ENCODE measurements around the gene SLC6A1. TPM values are rescaled to one million over a fixed set of nuclear protein-coding genes. Genes with fewer than 3 reads are reported as not detected.

SLC6A1 gene
- total RNA-seq, 1 donor from 2014 or later, result not detected

DNA sequence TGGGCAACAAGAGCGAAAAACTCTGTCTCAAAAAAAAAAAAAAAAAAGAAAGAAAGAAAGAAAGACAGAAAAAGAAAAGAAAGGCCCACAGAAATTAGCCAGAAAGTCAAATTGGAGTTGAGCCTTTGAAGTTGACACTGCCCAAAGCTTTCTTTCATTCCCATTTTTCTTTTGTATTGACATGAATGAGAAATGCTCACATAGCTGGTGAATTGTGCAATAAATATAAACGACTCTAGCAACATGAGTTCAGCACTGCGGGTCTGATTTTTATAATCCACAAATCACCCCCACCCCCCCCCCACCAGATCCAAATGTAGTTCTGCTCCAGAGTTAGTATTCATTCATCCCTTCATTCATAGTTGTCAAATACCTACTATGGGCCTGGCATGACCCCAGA lies 37.4 kb downstream of the SLC6A1 start:
- DNase-seq (ENCODE audit: low spot score, unreplicated experiment), result no peak
- Mint-ChIP-seq H3K27ac (no peak overlapping the region), H3K36me3 (ENCODE audit: insufficient read depth) (no peaks in the 10 kb centered on the region), H3K4me3 (ENCODE audit: low read depth) (no peak overlapping the region), H3K27me3 (peaks cover 8% of the 10 kb centered on the region), H3K9me3 (ENCODE audit: low read depth) (peaks cover 20% of the 10 kb centered on the region), H3K4me1 (ENCODE audit: low read depth) (no peaks in the 10 kb centered on the region)
- TF ChIP-seq, protein P1, sequence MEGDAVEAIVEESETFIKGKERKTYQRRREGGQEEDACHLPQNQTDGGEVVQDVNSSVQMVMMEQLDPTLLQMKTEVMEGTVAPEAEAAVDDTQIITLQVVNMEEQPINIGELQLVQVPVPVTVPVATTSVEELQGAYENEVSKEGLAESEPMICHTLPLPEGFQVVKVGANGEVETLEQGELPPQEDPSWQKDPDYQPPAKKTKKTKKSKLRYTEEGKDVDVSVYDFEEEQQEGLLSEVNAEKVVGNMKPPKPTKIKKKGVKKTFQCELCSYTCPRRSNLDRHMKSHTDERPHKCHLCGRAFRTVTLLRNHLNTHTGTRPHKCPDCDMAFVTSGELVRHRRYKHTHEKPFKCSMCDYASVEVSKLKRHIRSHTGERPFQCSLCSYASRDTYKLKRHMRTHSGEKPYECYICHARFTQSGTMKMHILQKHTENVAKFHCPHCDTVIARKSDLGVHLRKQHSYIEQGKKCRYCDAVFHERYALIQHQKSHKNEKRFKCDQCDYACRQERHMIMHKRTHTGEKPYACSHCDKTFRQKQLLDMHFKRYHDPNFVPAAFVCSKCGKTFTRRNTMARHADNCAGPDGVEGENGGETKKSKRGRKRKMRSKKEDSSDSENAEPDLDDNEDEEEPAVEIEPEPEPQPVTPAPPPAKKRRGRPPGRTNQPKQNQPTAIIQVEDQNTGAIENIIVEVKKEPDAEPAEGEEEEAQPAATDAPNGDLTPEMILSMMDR (IDR thresholded peaks at IDR 0.05; ENCODE audit: unreplicated experiment), result no peak

DNA sequence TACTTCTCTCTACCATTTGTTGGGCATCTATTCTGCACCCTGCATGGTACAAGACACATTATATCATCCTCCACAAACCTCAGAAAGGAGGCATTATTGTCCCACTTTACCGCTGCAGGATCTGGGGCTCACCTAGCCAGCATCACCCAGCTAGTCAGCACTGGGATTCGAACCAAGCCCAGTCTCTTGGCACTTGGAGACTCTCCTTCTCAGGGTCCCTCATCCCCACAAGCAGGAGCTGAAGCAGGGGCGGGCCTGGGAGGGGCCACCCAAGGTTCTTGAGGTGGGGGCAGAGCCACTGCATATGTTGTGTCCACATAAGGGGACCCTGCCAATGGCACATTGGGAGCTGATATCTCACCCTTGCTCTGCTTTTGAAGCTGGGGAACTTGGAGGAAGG lies 41.3 kb downstream of the SLC6A1 start:
- peaks cover 20% of the 10 kb centered on the region for H3K27me3 Mint-ChIP-seq
- H3K27ac Mint-ChIP-seq, result no peak overlapping the region
- no peaks in the 10 kb centered on the region for H3K9me3 Mint-ChIP-seq (ENCODE audit: low read depth)
- H3K4me1 Mint-ChIP-seq (ENCODE audit: low read depth), result no peaks in the 10 kb centered on the region
- DNase-seq (ENCODE audit: low spot score, unreplicated experiment), result no peak
- no peaks in the 10 kb centered on the region for H3K36me3 Mint-ChIP-seq (ENCODE audit: insufficient read depth)
- TF ChIP-seq, protein P1 (IDR thresholded peaks at IDR 0.05; ENCODE audit: unreplicated experiment), result no peak
- H3K4me3 Mint-ChIP-seq (ENCODE audit: low read depth), result no peak overlapping the region

DNA sequence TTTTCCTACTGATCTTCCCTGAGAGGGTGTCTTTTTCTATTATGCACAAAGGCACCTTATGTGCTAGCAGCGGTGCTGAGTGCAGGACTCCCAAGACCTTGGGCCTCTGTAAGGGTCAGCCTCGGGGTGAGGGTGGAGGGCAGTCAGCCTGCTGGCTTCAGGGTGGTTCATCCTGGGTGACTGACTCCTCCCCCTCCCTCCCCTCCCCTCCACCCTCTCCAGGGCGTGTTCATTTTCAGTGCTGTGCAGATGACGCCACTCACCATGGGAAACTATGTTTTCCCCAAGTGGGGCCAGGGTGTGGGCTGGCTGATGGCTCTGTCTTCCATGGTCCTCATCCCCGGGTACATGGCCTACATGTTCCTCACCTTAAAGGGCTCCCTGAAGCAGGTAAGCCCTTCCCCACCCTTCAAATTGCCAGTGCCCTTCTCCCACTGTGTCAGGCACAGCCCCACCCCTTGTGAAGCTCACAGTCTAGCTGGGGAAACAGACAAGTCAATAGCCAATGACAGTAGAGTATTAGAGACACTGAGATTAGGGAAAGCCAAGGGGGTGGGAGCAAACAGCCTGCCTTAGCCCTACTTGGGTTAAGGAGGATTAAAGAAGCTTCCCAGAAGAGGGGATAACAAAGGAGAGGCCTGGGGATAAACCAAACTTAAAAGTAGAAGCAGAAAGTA lies 41.9 kb downstream of the SLC6A1 start:
- Mint-ChIP-seq H3K36me3 (ENCODE audit: insufficient read depth) (no peaks in the 10 kb centered on the region), H3K4me3 (ENCODE audit: low read depth) (no peak overlapping the region), H3K9me3 (ENCODE audit: low read depth) (no peaks in the 10 kb centered on the region), H3K27me3 (peaks cover 18% of the 10 kb centered on the region), H3K4me1 (ENCODE audit: low read depth) (no peaks in the 10 kb centered on the region), H3K27ac (no peak overlapping the region)
- DNase-seq (ENCODE audit: low spot score, unreplicated experiment), result no peak
- TF ChIP-seq, protein P1 (IDR thresholded peaks at IDR 0.05; ENCODE audit: unreplicated experiment), result no peak

DNA sequence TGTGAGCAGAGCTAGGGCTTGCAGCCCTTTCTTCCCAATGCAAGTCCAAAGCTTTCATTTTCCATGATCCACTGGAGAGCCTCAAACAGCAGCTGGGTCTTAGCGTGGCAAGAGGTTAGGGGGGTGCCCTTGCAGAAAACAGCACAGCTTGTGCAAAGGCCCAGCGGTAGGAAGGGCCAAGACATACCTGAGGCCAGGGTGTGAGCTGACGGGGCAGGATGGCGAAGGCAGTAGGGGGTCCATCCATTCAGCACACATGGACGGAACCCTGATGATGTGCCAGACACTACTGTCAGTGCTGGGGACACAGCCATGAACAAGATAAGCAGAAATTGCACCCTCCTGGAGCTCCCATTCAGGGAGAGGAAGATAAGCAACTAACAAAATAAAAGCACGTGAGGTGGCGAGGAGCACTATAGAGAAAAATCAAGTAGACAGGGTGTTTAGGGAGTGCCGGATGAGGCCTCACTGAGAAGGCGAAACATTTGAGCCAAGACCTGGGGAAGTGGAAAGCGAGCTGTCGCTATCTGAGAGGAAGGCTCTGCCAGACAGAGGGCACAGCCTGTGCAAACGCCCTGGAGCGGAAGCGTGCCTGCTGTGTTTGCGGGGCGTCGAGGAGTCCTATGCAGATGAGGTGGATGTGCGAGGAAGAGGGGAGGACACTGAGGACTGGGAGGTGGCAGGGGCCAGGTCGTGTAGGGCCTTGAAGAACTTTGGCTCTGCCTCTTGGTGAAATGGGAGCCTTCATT lies 43.4 kb downstream of the SLC6A1 start:
- Mint-ChIP-seq H3K27ac (no peak overlapping the region), H3K4me3 (ENCODE audit: low read depth) (no peak overlapping the region), H3K27me3 (peaks cover 19% of the 10 kb centered on the region), H3K4me1 (ENCODE audit: low read depth) (no peaks in the 10 kb centered on the region), H3K9me3 (ENCODE audit: low read depth) (no peaks in the 10 kb centered on the region), H3K36me3 (ENCODE audit: insufficient read depth) (no peaks in the 10 kb centered on the region)
- no peak for DNase-seq (ENCODE audit: low spot score, unreplicated experiment)
- TF ChIP-seq, protein P1 (IDR thresholded peaks at IDR 0.05; ENCODE audit: unreplicated experiment), result no peak

DNA sequence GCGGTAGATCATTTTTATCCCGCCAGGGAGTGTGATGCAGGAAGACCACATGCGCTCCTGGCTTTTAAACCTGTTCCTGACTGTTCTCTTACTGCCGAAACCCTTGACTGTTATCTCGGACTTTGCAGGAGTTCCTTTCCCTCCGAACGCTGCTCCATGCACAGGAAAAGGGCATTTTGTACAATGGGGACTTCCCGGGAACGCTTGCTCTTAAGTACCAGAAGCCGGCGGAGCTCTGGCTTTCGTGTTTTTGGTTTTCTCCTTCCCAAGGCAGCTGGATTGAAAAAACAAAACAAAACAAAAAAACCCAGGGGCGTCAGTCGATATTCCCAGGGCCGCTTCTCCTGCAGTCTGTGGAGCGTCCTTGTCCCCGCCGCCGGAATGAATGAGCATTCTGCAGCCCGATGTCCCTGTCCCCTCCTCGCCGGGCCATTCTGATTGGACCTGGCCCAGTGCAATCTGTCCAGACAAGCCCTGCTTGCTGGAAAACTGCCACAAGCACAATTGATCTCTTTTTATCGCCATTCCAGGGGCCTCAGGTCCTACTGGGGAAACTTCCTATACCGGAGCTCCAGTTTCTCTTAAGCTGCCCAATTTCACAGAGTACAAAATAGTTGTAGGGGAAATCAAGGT lies 44.8 kb downstream of the SLC6A1 start:
- H3K4me1 Mint-ChIP-seq (ENCODE audit: low read depth), result no peaks in the 10 kb centered on the region

More for the DNA sequence above, 44.8 kb downstream of the SLC6A1 start:
- DNase-seq (ENCODE audit: low spot score, unreplicated experiment), result no peak
- Mint-ChIP-seq H3K9me3 (ENCODE audit: low read depth) (no peaks in the 10 kb centered on the region), H3K27me3 (peaks cover 19% of the 10 kb centered on the region), H3K36me3 (ENCODE audit: insufficient read depth) (no peaks in the 10 kb centered on the region), H3K27ac (no peak overlapping the region), H3K4me3 (ENCODE audit: low read depth) (no peak overlapping the region)
- TF ChIP-seq, protein P1 (IDR thresholded peaks at IDR 0.05; ENCODE audit: unreplicated experiment), result no peak

Data from progenitor cell of endocrine pancreas (in vitro differentiated cells).